ENCODE measurements around the gene C3orf33.

DNA sequence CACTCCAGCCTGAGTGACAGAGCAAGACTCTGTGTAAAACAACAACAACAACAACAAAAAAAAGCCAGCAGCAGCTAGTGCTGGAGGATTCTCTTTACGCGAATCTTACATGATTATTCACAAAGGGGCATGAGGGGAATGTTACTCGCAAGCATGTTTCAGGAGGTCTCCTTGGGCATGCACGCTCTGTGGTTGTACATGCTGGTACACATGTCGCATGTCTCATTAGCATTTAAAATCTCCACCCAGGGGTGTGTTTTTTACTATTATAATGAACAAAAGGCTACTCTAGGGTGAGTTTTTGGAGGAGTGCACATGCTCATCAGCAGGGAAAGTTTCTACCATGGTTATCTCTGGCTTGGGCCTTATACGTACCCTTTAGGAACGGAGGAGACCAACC is 48.5 kb downstream of the C3orf33 start:
- TF ChIP-seq, protein P1, sequence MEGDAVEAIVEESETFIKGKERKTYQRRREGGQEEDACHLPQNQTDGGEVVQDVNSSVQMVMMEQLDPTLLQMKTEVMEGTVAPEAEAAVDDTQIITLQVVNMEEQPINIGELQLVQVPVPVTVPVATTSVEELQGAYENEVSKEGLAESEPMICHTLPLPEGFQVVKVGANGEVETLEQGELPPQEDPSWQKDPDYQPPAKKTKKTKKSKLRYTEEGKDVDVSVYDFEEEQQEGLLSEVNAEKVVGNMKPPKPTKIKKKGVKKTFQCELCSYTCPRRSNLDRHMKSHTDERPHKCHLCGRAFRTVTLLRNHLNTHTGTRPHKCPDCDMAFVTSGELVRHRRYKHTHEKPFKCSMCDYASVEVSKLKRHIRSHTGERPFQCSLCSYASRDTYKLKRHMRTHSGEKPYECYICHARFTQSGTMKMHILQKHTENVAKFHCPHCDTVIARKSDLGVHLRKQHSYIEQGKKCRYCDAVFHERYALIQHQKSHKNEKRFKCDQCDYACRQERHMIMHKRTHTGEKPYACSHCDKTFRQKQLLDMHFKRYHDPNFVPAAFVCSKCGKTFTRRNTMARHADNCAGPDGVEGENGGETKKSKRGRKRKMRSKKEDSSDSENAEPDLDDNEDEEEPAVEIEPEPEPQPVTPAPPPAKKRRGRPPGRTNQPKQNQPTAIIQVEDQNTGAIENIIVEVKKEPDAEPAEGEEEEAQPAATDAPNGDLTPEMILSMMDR (IDR thresholded peaks at IDR 0.05; ENCODE audit: low read depth, low read length, missing input control) = no peak
- TF ChIP-seq, protein P2, sequence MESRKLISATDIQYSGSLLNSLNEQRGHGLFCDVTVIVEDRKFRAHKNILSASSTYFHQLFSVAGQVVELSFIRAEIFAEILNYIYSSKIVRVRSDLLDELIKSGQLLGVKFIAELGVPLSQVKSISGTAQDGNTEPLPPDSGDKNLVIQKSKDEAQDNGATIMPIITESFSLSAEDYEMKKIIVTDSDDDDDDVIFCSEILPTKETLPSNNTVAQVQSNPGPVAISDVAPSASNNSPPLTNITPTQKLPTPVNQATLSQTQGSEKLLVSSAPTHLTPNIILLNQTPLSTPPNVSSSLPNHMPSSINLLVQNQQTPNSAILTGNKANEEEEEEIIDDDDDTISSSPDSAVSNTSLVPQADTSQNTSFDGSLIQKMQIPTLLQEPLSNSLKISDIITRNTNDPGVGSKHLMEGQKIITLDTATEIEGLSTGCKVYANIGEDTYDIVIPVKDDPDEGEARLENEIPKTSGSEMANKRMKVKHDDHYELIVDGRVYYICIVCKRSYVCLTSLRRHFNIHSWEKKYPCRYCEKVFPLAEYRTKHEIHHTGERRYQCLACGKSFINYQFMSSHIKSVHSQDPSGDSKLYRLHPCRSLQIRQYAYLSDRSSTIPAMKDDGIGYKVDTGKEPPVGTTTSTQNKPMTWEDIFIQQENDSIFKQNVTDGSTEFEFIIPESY (IDR thresholded peaks at IDR 0.05) = no peak
- TF ChIP-seq TAF1 (conservative IDR thresholded peaks at IDR 0.05) (no peak), YY1 (IDR thresholded peaks at IDR 0.05) (no peak), RAD21 (IDR thresholded peaks at IDR 0.05) (no peak)
- TF ChIP-seq, protein P3, sequence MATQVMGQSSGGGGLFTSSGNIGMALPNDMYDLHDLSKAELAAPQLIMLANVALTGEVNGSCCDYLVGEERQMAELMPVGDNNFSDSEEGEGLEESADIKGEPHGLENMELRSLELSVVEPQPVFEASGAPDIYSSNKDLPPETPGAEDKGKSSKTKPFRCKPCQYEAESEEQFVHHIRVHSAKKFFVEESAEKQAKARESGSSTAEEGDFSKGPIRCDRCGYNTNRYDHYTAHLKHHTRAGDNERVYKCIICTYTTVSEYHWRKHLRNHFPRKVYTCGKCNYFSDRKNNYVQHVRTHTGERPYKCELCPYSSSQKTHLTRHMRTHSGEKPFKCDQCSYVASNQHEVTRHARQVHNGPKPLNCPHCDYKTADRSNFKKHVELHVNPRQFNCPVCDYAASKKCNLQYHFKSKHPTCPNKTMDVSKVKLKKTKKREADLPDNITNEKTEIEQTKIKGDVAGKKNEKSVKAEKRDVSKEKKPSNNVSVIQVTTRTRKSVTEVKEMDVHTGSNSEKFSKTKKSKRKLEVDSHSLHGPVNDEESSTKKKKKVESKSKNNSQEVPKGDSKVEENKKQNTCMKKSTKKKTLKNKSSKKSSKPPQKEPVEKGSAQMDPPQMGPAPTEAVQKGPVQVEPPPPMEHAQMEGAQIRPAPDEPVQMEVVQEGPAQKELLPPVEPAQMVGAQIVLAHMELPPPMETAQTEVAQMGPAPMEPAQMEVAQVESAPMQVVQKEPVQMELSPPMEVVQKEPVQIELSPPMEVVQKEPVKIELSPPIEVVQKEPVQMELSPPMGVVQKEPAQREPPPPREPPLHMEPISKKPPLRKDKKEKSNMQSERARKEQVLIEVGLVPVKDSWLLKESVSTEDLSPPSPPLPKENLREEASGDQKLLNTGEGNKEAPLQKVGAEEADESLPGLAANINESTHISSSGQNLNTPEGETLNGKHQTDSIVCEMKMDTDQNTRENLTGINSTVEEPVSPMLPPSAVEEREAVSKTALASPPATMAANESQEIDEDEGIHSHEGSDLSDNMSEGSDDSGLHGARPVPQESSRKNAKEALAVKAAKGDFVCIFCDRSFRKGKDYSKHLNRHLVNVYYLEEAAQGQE (IDR thresholded peaks at IDR 0.05) = no peak
- TF ChIP-seq, protein P4, sequence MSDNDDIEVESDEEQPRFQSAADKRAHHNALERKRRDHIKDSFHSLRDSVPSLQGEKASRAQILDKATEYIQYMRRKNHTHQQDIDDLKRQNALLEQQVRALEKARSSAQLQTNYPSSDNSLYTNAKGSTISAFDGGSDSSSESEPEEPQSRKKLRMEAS (IDR thresholded peaks at IDR 0.05) = no peak

Data from liver (tissue), 3 donors.